Gastrocnemius medialis (tissue), 4 donors: Measurements from ENCODE around the gene PYGB.

ENCODE experiments used
- CTCF ChIP-seq, 5 experiments: fragments of 450-650 bp in 3 of 5; fragments of 200-600 bp in 2 of 5; sonication (generic) in 2 of 5; IDR thresholded peaks in 4 of 5; conservative IDR thresholded peaks in 1 of 5; 1 replicate in 4 of 5; 2 replicates in 1 of 5; pipeline ENCODE4 v1.5.1; 2016 to 2019; ENCODE audit warnings: antibody characterized with exemption in 5 of 5, mild to moderate bottlenecking in 3 of 5, moderate library complexity in 3 of 5
- POLR2A ChIP-seq, 2 donors: fragments of 450-650 bp; IDR thresholded peaks; one replicate each; pipeline ENCODE4 v1.6.1; 2017; ENCODE audit warnings: antibody characterized with exemption in 2 of 2, mild to moderate bottlenecking in 2 of 2, moderate library complexity in 2 of 2

- TF ChIP-seq CTCF (IDR thresholded peaks at IDR 0.05 in 4 of 5, conservative IDR thresholded peaks at IDR 0.05 in 1 of 5): no peak
- no peak for TF ChIP-seq POLR2A (IDR thresholded peaks at IDR 0.05)
These were observed 59.4 kb downstream of the PYGB start for GRCh38 chr20:25306991-25307903.
